ENCODE results near the gene MTG2.
A peak's percentile ranks its signal among the peaks of the same experiment; 100 is the strongest.

The MTG2 gene

DNA sequence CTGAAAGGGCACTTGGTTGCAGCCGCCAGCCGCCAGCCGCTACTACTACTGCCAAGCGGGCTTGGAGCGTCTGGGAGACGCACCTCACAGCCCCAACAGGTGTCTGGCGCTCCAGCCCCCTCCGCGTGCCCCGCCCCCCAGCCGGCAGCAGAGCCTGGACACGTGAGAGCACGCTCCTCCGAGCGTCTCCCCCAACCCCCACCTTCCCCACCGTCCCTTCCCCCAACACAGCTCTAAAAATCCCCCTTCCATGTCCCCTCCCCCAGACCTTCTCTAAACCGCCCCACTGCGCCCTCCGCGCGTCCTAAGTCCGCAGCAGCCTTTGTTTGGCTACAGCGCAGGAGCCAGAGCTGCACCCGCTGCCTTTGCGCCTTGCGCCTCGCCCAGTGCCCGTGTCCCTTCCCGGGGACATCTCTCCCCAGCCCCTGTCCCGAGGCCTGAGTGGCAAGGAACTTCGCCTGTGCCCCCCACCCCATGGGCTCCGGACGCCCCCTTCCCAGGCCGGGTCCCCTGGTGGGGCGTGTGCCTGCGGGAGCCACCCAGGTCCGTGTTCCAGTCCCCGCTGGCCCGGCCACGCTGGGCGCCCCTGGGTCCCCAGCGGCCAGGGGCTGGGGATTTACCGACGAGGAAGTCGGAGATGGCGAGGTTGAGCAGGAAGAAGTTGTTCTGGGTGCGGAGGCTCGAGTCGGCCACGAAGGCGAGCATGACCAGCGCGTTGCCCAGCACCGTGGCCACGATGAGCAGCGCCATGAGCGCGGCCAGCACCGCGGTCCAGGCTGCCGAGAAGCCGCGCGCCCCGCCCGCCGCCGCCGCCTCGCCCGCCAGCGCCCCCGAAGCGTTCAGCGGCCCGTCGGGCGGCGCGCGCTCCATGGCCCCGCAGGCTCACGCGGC is 36.5 kb downstream of the MTG2 start:
- DNase-seq (ENCODE audit: low read depth in 2 of 3, low spot score in 1 of 3): no peak

GRCh38 chr20:62219992-62220665 is 37.3 kb downstream of the MTG2 start, which contains the start of gene HRH3:
TSS of gene HRH3 (minus strand) at chr20:62220278. CDS start at chr20:62219970, 308 bp downstream.
- DNase-seq (ENCODE audit: low read depth in 2 of 3, low spot score in 1 of 3): peak in 1 of 3 donors; percentile 17

DNA sequence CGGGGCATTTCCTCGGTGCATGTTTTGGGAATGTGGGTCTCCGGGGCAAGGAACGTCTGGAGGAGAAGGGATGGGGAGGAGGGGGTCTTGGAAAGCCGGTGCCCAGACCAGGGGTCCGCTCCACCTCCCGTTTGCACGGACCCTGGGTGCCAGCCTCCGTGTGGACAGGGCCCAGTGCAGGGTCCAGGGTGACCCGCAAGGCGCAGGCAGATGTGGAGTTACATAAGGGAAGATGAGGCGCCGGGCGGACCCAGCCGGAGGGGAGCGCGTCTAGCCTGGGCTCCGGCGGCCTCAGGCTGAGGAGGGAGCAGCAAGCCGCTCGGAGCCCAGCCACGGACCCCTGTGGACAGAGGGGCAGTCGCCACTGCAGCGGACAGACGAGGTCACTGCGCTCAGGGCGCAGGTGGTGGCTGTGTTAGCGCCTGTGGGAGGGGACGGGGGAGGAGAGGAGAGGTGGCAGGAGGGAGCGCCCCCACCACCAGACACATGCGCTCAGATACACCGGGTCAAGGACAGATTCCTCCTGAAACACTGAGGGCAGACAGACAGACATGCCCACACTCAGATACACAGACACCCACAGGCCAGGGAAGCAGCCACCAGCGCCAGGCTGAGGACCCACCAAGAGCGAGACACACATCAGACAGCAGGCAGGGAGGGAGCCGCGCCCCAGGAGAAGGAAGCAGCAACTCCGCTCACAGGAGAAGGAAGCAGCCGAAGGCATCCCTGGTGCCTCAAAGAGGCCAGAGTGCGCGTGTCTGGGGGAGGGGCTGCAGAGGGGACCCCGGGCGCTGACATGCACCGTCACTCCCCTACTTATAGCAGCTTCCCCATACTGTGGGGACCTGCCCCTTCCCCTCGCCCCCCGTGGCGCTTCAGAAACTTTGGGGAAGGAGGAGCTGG is 38.1 kb downstream of the MTG2 start:
- DNase-seq (ENCODE audit: low read depth in 2 of 3, low spot score in 1 of 3): no peak

GRCh38 chr20:62222266-62222850 is 39.5 kb downstream of the MTG2 start:
- DNase-seq (ENCODE audit: low read depth in 2 of 3, low spot score in 1 of 3): no peak

- DNase-seq (ENCODE audit: low read depth in 2 of 3, low spot score in 1 of 3): no peak
These were observed 40.1 kb downstream of the MTG2 start for GRCh38 chr20:62222972-62223371.

- DNase-seq (ENCODE audit: low read depth in 2 of 3, low spot score in 1 of 3): no peak
These were observed 40.7 kb downstream of the MTG2 start for GRCh38 chr20:62223571-62223970.

DNA sequence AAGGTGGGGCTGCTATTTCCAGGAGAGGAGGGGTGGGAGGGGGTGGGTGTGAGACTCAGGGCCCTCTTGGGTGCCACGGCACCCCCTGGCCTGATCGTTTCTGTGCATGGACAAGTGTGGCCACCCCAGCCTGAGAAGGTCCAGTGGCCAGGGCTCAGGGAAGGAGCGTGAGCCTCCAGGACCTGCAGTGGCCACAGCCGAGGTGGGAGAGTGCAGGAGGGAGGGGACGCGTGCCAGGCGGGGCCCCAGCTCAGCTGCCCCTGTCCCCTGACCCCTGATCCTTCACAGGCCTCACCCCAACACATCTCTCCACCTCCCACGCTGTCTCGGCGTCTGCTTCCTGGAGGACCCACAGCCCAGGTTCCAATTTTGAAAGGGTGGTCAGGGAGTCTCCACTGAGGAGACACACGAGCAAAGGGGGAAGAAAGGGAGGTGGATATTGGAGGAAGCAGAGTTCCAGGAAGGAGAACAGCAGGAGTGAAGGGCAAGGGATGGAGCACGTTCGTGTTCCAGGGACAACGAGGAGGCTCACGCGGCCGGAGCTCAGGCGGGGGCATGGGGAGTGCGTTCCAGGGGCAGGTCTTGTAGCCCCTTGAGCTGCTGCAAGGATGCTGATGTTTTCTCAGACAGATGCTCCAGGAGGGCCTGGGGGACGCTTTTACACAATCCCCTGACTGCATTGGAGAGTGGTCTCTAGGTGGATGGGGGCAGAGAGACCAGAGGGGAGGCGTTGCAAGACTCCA is 41.5 kb downstream of the MTG2 start:
- no peak for DNase-seq (ENCODE audit: low read depth in 2 of 3, low spot score in 1 of 3)

- DNase-seq (ENCODE audit: low read depth in 2 of 3, low spot score in 1 of 3): no peak
These were observed 42.2 kb downstream of the MTG2 start for GRCh38 chr20:62225026-62225425.

GRCh38 chr20:62225820-62226635 is 43.2 kb downstream of the MTG2 start:
- no peak for DNase-seq (ENCODE audit: low read depth in 2 of 3, low spot score in 1 of 3)

GRCh38 chr20:62226707-62227590 is 44.1 kb downstream of the MTG2 start:
- no peak for DNase-seq (ENCODE audit: low read depth in 2 of 3, low spot score in 1 of 3)

GRCh38 chr20:62227591-62227976 is 44.8 kb downstream of the MTG2 start:
- no peak for DNase-seq (ENCODE audit: low read depth in 2 of 3, low spot score in 1 of 3)

DNA sequence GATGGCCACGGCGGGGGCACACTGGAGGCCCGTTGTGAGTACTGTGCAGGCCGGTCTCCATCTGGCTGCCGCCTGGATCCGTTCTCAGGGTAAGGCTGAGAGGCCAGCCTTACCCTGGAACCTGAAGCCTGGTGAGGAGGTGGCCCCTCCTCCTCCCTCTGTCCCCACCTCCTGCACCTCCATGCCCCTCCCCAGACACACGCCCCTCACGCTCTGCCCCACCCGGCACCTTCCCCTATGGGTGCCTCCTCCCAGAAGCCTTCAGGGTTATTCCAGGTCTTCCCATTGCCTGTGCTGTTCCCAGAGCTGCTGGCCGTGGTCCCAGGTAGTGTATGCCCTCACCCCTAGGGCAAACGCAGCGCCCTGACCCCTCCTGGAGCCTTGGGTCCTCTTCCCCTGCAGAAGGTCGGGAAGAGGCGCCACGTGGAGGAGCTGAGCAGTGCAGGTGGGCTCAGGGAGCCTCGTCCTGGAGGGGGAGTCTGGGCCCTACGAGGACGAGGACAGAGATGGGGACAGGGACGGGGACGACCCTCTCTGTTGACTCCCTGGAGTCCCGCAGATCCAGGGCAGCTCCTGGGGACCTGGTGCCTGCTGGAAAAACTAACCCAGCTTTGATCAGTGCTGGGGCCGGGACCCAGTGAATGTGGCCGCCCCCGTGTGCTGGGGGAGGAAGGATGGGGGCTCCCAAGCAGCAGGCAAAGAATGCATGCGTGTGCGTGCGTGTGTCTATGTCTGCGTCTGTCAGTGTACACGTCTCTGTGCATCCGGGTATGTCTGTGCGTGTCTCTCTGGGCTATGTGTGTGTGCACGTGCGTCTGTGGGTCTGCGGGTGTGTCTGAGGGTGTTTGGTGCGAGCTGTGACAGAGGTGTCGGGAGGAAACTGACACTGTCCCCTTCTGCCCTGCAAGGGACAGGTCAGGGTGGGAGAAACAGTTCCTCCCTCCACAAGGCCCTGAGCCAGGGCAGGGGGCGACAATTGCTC is 45.4 kb downstream of the MTG2 start:
- DNase-seq (ENCODE audit: low read depth in 2 of 3, low spot score in 1 of 3): no peak

DNA sequence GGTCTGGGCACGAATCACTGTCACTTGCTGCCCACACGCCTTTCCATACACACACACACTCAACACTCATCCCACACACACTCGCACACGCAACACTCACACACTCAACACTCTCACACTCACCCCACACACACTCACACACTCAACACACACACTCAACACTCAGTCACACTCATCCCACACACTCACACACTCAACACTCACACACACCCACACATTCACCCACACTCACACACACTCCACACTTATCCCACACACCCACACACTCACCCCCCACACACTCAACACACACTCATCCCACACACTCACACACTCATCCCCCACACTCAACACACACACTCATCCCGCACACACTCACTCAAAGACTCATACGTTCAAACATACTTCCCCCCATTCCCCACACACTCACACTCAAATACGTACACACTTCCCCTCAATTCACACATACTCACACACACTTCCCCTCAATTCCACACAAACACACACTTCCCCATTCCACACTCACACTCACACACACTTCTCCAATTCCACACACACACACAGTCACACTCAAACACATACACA is 46.2 kb downstream of the MTG2 start:
- DNase-seq (ENCODE audit: low read depth in 2 of 3, low spot score in 1 of 3): no peak

- no peak for DNase-seq (ENCODE audit: low read depth in 2 of 3, low spot score in 1 of 3)
These were observed 46.8 kb downstream of the MTG2 start for GRCh38 chr20:62229667-62230066.

- no peak for DNase-seq (ENCODE audit: low read depth in 2 of 3, low spot score in 1 of 3)
These were observed 47.4 kb downstream of the MTG2 start for GRCh38 chr20:62230276-62230675.

- no peak for DNase-seq (ENCODE audit: low read depth in 2 of 3, low spot score in 1 of 3)
These were observed 47.9 kb downstream of the MTG2 start for GRCh38 chr20:62230696-62231095.

DNA sequence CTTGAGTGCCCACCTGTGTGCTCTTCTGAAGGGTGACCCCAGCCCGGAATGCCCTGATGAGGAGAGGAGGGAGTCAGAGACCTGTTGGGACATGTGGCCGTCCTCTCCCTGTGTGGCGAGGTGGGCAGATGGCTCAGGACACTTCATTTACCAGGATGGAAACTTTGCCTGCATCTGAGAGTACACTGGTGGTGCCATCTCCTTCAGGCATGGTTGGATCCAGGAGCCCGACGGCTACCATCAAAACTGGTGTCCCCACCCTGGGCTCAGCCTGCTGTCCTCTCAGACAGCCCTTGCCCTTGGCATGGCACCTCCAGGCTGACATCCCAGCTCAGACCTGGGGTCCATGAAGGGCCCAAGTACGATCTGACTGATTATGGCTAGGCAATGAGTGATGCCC is 48.5 kb downstream of the MTG2 start:
- DNase-seq (ENCODE audit: low read depth in 2 of 3, low spot score in 1 of 3): no peak
